HCT116 (cell line): ENCODE data around the gene AMPD1. TPM values are rescaled to one million over a fixed set of nuclear protein-coding genes. Genes with fewer than 3 reads are reported as not detected.

Experiments
- ATAC-seq: fragments of 200-7000 bp; cut with Tn5 transposase; 2 replicates; pipeline ENCODE4 v1.9.1; 2020; ENCODE audit warnings: mild to moderate bottlenecking, moderate library complexity
- BruUV-seq: library from RNA; stranded (reverse); fragments of 400-500 nt; replicated peaks from 2 replicates; lab custom pipeline; 2021; lab: Mats Ljungman, UMichigan
- CTCF ChIA-PET: fragments of 300-600 bp; sonication (Branson Sonifier 250); formaldehyde crosslinking; loops from one replicate; lab custom pipeline; 2021; ENCODE audit warnings: antibody characterized with exemption; lab: Charles Lee
- POLR2A ChIA-PET: fragments of 300-600, 350-600 bp; sonication (Branson Sonifier 250); formaldehyde crosslinking; loops from one replicate; lab custom pipeline; 2021; ENCODE audit warnings: antibody characterized with exemption; lab: Charles Lee
- RAD21 ChIA-PET, 2 experiments: fragments of 300-600 bp; sonication (Branson Sonifier 250); formaldehyde crosslinking; loops; one replicate each; lab custom pipeline; 2023; ENCODE audit warnings: low total read pairs in 2 of 2; ENCODE audit not compliant: uncharacterized antibody in 2 of 2, unreplicated experiment in 2 of 2, low non-redundant PET in 1 of 2; lab: Charles Lee
- DNase-seq: peaks from one replicate; pipeline ENCODE4 v3.0.0-alpha.2; 2010; ENCODE audit warnings: low read depth, low spot score
- H2AFZ ChIP-seq: fragments of 200-600 bp; shearing (Covaris generic), sonication (generic); 2 replicates; pipeline ENCODE4 v1.6.1; 2017; ENCODE audit warnings: low read depth, mixed run types, mixed read lengths, antibody characterized with exemption, low read length; ENCODE audit not compliant: poor library complexity, severe bottlenecking
- H3K27ac ChIP-seq: 2 replicates; pipeline ENCODE4 v1.5.1; 2012; ENCODE audit warnings: low read depth, low read length
- H3K27me3 ChIP-seq: fragments of 200-600 bp; sonication (generic); 2 replicates; pipeline ENCODE4 v1.6.1; 2016; ENCODE audit warnings: mixed run types, low read length, mixed read lengths; ENCODE audit not compliant: insufficient read depth
- H3K36me3 ChIP-seq, 2 experiments: fragments of 200-500 bp in 1 of 2; fragments of 200-600 bp in 1 of 2; sonication (Bioruptor generic) in 1 of 2; sonication (generic) in 1 of 2; 2 replicates each; pipeline versions ENCODE4 v1.5.1 to v1.6.1; 2014 to 2016; ENCODE audit warnings: low read length in 2 of 2, inconsistent platforms in 1 of 2, mixed read lengths in 1 of 2, mixed run types in 1 of 2; ENCODE audit not compliant: insufficient read depth in 2 of 2, control insufficient read depth in 1 of 2
- H3K4me1 ChIP-seq, 2 experiments: fragments of 200-600 bp in 1 of 2; sonication (generic) in 1 of 2; 2 replicates each; pipeline versions ENCODE4 v1.5.1 to v1.6.1; 2012 to 2017; ENCODE audit warnings: low read length in 2 of 2, inconsistent platforms in 1 of 2, mild to moderate bottlenecking in 1 of 2, mixed read lengths in 1 of 2, mixed run types in 1 of 2, moderate library complexity in 1 of 2; ENCODE audit not compliant: insufficient read depth in 2 of 2, control insufficient read depth in 1 of 2
- H3K4me2 ChIP-seq: fragments of 200-600 bp; sonication (generic); 2 replicates; pipeline ENCODE4 v1.6.1; 2017; ENCODE audit warnings: mixed run types, low read length, mixed read lengths
- H3K4me3 ChIP-seq, 2 experiments: fragments of 200-600 bp in 1 of 2; sonication (generic) in 1 of 2; replicated peaks in 1 of 2; 2 replicates each; pipeline ENCODE4 v1.5.1; 2011 to 2016; ENCODE audit warnings: low read length in 2 of 2, control low read depth in 1 of 2, low read depth in 1 of 2, mild to moderate bottlenecking in 1 of 2, mixed read lengths in 1 of 2, mixed run types in 1 of 2
- H3K79me2 ChIP-seq: fragments of 200-600 bp; sonication (generic); 2 replicates; pipeline ENCODE4 v1.6.1; 2017; ENCODE audit warnings: mild to moderate bottlenecking, mixed run types, low read length, moderate library complexity, mixed read lengths; ENCODE audit not compliant: insufficient read depth
- H3K9ac ChIP-seq: fragments of 200-600 bp; sonication (generic); 2 replicates; pipeline ENCODE4 v1.6.1; 2016; ENCODE audit warnings: low read length, mixed read lengths
- H3K9me2 ChIP-seq: fragments of 200-600 bp; sonication (generic), shearing (Covaris generic); 2 replicates; pipeline ENCODE4 v1.6.1; 2017; ENCODE audit warnings: mixed run types, mild to moderate bottlenecking, moderate library complexity; ENCODE audit not compliant: insufficient read depth
- H3K9me3 ChIP-seq, 2 experiments: fragments of 200-500 bp in 1 of 2; fragments of 200-600 bp in 1 of 2; sonication (Bioruptor generic) in 1 of 2; sonication (generic) in 1 of 2; 2 replicates each; pipeline ENCODE4 v1.6.1; 2014 to 2017; ENCODE audit warnings: low read length in 2 of 2, mixed read lengths in 2 of 2, inconsistent platforms in 1 of 2, low read depth in 1 of 2, mild to moderate bottlenecking in 1 of 2, mixed run types in 1 of 2, moderate library complexity in 1 of 2; ENCODE audit not compliant: control insufficient read depth in 1 of 2, insufficient read depth in 1 of 2
- H4K20me1 ChIP-seq: fragments of 200-600 bp; sonication (generic), shearing (Covaris generic); 2 replicates; pipeline ENCODE4 v1.6.1; 2017; ENCODE audit warnings: mixed run types, mild to moderate bottlenecking, moderate library complexity; ENCODE audit not compliant: insufficient read depth
- ATF3 ChIP-seq: IDR thresholded peaks from 2 replicates; pipeline ENCODE4 v1.6.1; 2012
- CBX3 ChIP-seq: IDR thresholded peaks from 2 replicates; pipeline ENCODE4 v1.6.1; 2012; ENCODE audit warnings: low read depth
- CEBPB ChIP-seq: IDR thresholded peaks from 2 replicates; pipeline ENCODE4 v1.6.1; 2012; ENCODE audit warnings: low read depth
- EGR1 ChIP-seq: IDR thresholded peaks from 2 replicates; pipeline ENCODE4 v1.6.1; 2012; ENCODE audit warnings: low read depth
- ELF1 ChIP-seq: IDR thresholded peaks from 2 replicates; pipeline ENCODE4 v1.6.1; 2012; ENCODE audit warnings: low read depth, borderline replicate concordance
- EZH2 ChIP-seq: fragments of 200-600 bp; sonication (generic); IDR thresholded peaks from 2 replicates; pipeline ENCODE4 v1.6.1; 2017; ENCODE audit warnings: antibody characterized with exemption, mixed run types
- EZH2phosphoT487 ChIP-seq: fragments of 200-600 bp; IDR thresholded peaks from 2 replicates; pipeline ENCODE4 v1.6.1; 2018; ENCODE audit warnings: antibody characterized with exemption, borderline replicate concordance
- FOSL1 ChIP-seq: IDR thresholded peaks from 2 replicates; pipeline ENCODE4 v1.6.1; 2012; ENCODE audit warnings: low read depth
- JUND ChIP-seq: IDR thresholded peaks from 2 replicates; pipeline ENCODE4 v1.6.1; 2012
- POLR2A ChIP-seq: IDR thresholded peaks from 2 replicates; pipeline ENCODE4 v1.7.0; 2011; ENCODE audit warnings: borderline replicate concordance; ENCODE audit not compliant: insufficient read depth, insufficient read length; ENCODE audit errors: extremely low read depth
- POLR2AphosphoS5 ChIP-seq: IDR thresholded peaks from 2 replicates; pipeline ENCODE4 v1.6.1; 2011; ENCODE audit warnings: mild to moderate bottlenecking, low read depth, low read length, moderate library complexity
- RAD21 ChIP-seq: IDR thresholded peaks from 2 replicates; pipeline ENCODE4 v1.6.1; 2012; ENCODE audit warnings: low read depth, mild to moderate bottlenecking
- SP1 ChIP-seq: IDR thresholded peaks from 2 replicates; pipeline ENCODE4 v1.6.1; 2012; ENCODE audit warnings: low read depth
- SRF ChIP-seq: IDR thresholded peaks from 2 replicates; pipeline ENCODE4 v1.6.1; 2012; ENCODE audit warnings: low read depth
- TCF7L2 ChIP-seq: IDR thresholded peaks from 2 replicates; pipeline ENCODE4 v1.7.0; 2011; ENCODE audit warnings: borderline replicate concordance, inconsistent platforms; ENCODE audit not compliant: insufficient read depth, insufficient read length; ENCODE audit errors: extremely low read depth
- YY1 ChIP-seq: IDR thresholded peaks from 2 replicates; pipeline ENCODE4 v1.6.1; 2011; ENCODE audit warnings: low read length, low read depth, moderate library complexity, mild to moderate bottlenecking; ENCODE audit not compliant: insufficient replicate concordance; ENCODE audit errors: extremely low read depth
- intact Hi-C: fragments of 100-400 bp; cut with micrococcal nuclease; formaldehyde crosslinking; loops from 2 replicates; pipeline ENCODE4 v1.10.0; 2022
- total RNA-seq: library from RNA; stranded (reverse); gene quantifications from one replicate; pipeline ENCODE4 v1.2.1, GENCODE V29; 2021; ENCODE audit not compliant: unreplicated experiment
- TF ChIP-seq, protein P1 (sequence below): IDR thresholded peaks from 2 replicates; pipeline ENCODE4 v1.6.1; 2012; ENCODE audit warnings: low read depth

AMPD1 gene
- total RNA-seq, 1 experiment from 2014 or later: not detected

DNA sequence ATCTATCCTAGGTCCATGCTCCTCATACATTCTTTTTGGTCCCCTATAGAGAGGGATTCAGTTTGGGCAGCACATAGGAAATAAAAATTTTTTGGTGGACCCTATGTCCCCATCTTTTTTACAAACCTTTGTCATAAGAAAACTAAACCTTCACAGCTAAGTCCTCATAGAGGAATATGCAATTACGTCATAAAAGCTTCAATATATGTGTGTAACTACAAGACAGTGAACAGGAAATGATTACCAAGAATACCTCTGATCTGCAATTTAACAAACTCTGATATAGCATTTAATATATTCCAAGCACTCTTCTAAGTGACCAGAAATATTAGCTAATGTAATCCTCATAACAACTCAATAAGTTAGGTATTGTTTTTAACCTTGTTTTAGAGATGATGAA, 19.2 kb downstream of the AMPD1 start:
- H3K9ac ChIP-seq: no peak overlapping the region
- H4K20me1 ChIP-seq: no peaks in the 10 kb centered on the region
- H3K27me3 ChIP-seq: peaks cover 9% of the 10 kb centered on the region; the same call in 1 of the 2 replicates
- no peak overlapping the region for H2AFZ ChIP-seq
- no peaks in the 10 kb centered on the region for H3K9me3 ChIP-seq
- CTCF ChIA-PET: no interaction called here
- H3K4me2 ChIP-seq: no peak overlapping the region
- RAD21 ChIA-PET: no interaction called here
- BruUV-seq: no TSS peak
- no peaks in the 10 kb centered on the region for H3K36me3 ChIP-seq
- ATAC-seq (no peak), DNase-seq (no peak)
- no peak overlapping the region for H3K27ac ChIP-seq
- H3K79me2 ChIP-seq: no peaks in the 10 kb centered on the region
- intact Hi-C loops: loop anchor here (10.0 kb wide), 1 partner anchor 279 kb away; no protein-coding TSS in a partner anchor
- TF ChIP-seq JUND (no peak), EZH2phosphoT487 (no peak), CEBPB (no peak), ELF1 (no peak), POLR2A (no peak), SP1 (no peak), FOSL1 (no peak), EZH2 (no peak), ATF3 (no peak), POLR2AphosphoS5 (no peak), SRF (no peak), CBX3 (no peak), TCF7L2 (no peak), RAD21 (no peak), EGR1 (no peak), YY1 (no peak)
- TF ChIP-seq, protein P1, sequence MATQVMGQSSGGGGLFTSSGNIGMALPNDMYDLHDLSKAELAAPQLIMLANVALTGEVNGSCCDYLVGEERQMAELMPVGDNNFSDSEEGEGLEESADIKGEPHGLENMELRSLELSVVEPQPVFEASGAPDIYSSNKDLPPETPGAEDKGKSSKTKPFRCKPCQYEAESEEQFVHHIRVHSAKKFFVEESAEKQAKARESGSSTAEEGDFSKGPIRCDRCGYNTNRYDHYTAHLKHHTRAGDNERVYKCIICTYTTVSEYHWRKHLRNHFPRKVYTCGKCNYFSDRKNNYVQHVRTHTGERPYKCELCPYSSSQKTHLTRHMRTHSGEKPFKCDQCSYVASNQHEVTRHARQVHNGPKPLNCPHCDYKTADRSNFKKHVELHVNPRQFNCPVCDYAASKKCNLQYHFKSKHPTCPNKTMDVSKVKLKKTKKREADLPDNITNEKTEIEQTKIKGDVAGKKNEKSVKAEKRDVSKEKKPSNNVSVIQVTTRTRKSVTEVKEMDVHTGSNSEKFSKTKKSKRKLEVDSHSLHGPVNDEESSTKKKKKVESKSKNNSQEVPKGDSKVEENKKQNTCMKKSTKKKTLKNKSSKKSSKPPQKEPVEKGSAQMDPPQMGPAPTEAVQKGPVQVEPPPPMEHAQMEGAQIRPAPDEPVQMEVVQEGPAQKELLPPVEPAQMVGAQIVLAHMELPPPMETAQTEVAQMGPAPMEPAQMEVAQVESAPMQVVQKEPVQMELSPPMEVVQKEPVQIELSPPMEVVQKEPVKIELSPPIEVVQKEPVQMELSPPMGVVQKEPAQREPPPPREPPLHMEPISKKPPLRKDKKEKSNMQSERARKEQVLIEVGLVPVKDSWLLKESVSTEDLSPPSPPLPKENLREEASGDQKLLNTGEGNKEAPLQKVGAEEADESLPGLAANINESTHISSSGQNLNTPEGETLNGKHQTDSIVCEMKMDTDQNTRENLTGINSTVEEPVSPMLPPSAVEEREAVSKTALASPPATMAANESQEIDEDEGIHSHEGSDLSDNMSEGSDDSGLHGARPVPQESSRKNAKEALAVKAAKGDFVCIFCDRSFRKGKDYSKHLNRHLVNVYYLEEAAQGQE: no peak
- H3K4me1 ChIP-seq: peaks cover 2 to 3% of the 10 kb centered on the region in 2 experiments; a peak in 2 of 4 replicates
- POLR2A ChIA-PET: no interaction called here
- no peak overlapping the region for H3K4me3 ChIP-seq
- no peaks in the 10 kb centered on the region for H3K9me2 ChIP-seq
